ENCODE measurements around the gene CES3.

DNA sequence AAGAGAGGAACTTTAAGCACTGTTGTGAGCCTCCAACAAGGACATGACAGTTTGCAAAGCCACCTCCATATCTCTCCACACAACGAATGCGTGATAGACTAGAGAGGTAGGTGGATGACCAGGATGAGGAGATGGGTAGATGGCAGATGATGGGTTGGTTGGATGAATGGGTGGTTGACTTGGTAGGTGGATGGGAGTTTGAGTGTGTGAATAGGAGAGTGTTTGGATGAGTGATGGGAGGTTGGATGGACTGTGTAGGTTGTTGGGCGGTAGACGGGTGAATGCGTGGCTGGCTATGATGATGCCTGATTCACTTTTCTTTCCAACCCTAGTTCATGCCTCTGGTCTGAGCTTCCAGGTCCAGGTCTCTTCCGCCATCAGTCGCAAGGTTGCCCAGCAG, 46.5 kb upstream of the CES3 start:
- TF ChIP-seq POLR2A (IDR thresholded peaks at IDR 0.05; ENCODE audit: low read depth, low read length) (no peak), POLR2AphosphoS5 (IDR thresholded peaks at IDR 0.05; ENCODE audit: low read depth, low read length) (no peak), TAF1 (IDR thresholded peaks at IDR 0.05; ENCODE audit: borderline replicate concordance, low read depth, low read length) (no peak)
